Measurements from ENCODE around the gene SORCS3.

SORCS3 gene

GRCh38 chr10:104648421-104648820 lies 7.3 kb downstream of the SORCS3 start:
- DNase-seq: no peak

- DNase-seq: no peak
Measured at GRCh38 chr10:104650072-104650471, 9.0 kb downstream of the SORCS3 start.

DNA sequence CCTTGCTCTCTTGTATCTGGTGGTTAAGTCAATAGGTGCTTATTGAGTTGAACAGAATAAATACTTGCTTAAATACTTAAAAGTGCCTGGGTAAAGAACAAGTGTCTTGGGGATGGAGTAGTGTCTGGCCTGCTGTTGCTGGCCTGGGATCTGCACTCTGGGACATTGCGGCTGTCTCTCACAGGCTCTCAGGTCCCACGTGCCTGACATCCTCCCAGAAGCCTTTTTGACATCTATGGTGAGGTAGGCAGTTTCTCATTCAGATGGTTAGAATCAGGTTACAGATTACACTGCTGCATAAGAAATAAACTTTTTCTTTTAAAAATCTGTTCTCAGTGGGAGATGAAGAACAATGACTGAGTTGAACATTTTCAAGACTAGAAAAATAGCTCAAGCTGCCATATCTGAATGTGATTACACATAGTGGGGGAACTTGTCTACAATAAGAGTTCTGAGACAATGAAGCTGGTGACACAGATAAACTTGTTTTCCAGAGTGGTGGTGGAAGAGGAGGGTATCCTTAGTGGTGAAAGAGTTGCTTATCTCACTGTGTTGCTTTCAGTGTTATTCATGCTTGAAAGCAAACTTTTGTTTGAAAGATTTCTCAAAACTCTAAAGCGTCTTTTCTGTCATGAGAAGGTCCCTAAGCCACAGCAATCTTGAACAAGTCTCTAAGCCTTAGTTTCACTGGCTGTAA lies 9.7 kb downstream of the SORCS3 start:
- DNase-seq: no peak

- DNase-seq: no peak
Measured at GRCh38 chr10:104657036-104657435, 15.9 kb downstream of the SORCS3 start.

DNA sequence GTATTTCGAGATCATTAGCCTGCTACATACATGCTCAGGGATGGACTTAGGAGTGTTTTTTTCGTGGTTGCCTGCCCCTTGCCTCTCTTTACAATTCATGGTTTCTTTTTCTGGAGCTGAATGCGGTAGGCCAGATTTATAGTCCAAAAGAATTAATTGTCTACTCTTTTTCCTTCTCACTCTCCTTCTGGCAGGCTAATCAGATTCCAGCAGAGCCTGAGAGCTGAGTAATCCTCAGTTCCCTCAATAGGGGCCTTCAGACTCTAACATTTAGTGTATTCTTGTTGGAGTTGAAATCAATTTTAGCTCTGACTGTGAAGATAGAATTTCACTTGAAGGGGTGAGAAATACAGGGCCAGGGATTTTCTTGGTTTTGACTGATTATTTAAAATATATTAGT lies 16.4 kb downstream of the SORCS3 start:
- no peak for DNase-seq

- no peak for DNase-seq
Measured at GRCh38 chr10:104658067-104658466, 17.0 kb downstream of the SORCS3 start.

DNA sequence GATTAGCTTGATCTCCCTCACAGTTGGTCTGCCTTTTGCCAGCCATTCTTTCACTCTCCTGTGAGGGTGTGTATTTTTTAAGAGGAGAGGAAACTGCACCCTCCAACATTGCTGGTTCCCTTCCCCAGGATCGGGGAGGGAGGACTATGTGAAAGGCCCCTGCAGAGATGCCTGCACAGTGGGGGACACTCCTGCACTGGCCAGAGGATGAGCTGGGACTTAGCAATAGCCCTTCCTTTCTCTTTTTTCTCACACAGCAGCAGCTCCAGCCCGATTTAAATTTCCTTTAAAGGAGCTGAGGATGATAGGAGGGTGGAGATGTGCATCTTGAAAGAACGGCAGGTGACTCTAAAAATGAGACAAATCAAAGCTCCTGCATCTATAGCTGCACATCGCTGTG lies 18.7 kb downstream of the SORCS3 start:
- no peak for DNase-seq

- DNase-seq: no peak
Measured at GRCh38 chr10:104663076-104663475, 22.0 kb downstream of the SORCS3 start.

DNA sequence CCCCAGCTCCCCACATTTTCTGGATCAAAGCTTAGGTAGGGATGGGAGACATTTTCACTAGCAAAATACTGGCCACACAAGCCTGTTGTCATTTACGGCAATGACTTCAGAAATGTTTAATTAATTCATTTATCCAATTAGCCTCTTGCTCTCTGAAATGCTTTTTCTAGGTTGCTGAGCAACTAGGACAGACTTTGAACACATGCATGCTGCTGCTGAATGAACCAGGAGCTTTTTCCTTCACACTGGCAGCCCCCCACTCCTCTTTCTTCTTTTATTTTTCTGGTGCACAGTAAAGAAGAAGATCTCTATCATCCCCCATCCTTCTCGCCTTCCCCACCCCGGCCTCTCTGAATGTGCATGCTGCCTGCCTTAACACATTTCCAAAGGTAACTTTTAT lies 22.5 kb downstream of the SORCS3 start:
- DNase-seq: no peak

DNA sequence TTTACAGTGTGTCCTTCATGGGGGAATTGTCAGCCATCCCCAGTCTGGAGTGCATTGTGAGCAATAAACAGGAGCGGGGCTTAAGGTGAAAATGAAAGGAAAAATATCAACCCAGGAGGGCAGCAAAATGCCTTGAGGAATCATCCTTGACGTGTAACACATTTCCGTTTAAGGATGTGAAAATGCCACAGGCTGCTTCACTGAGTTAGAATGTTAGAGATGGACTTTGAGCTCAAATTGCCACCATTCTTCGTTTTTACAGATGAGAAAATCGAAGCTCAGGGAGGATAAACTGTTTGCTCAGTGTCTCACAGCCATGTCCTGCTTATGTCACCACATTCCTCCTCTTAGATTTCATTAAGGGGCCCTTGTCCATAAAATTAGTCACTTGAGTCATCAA lies 23.1 kb downstream of the SORCS3 start:
- no peak for DNase-seq

DNA sequence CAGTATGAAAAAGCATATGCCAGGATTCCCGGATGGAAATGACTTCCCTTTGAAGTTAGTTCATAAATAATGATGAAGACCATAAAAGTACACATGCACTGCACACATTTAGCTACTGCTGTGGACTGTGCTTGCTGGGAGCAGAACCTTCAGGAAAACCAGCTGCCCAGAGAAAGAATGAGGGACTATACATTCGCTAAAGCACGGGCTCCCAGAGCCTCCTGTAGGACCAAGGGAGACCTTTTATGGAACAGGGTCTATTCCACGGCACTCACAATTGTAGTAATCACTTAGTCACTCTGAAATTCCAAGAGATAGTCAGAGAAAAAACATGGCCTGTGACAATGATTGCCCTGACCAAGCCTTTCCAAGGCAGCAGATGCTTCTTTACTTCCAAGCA lies 24.1 kb downstream of the SORCS3 start:
- DNase-seq: no peak

- no peak for DNase-seq
Measured at GRCh38 chr10:104666106-104666505, 25.0 kb downstream of the SORCS3 start.

- DNase-seq: no peak
Measured at GRCh38 chr10:104676874-104677273, 35.8 kb downstream of the SORCS3 start.

GRCh38 chr10:104678658-104679057 lies 37.6 kb downstream of the SORCS3 start:
- no peak for DNase-seq

- no peak for DNase-seq
Measured at GRCh38 chr10:104680467-104681401, 39.6 kb downstream of the SORCS3 start.

- no peak for DNase-seq
Measured at GRCh38 chr10:104681485-104681884, 40.4 kb downstream of the SORCS3 start.

DNA sequence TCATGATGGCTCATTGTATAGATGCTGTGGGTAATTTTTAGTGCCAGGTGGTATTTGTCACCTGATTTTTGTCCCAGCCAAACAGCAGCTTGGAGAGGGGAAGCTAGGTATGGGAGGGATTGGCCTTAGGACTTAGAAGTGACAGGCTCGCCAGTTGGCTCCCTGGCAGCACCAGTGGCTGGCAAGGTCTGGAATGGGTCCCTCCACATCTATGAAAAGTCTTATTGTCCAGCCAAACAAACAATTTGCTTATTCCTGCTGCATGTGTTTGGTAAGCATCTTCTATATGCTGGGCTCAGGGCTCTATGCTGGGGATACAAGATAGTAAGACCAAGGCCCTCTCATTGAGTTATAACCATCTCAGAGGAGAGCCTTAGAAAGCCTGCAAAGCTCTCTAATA lies 42.5 kb downstream of the SORCS3 start:
- no peak for DNase-seq

- no peak for DNase-seq
Measured at GRCh38 chr10:104686829-104687228, 45.7 kb downstream of the SORCS3 start.

DNA sequence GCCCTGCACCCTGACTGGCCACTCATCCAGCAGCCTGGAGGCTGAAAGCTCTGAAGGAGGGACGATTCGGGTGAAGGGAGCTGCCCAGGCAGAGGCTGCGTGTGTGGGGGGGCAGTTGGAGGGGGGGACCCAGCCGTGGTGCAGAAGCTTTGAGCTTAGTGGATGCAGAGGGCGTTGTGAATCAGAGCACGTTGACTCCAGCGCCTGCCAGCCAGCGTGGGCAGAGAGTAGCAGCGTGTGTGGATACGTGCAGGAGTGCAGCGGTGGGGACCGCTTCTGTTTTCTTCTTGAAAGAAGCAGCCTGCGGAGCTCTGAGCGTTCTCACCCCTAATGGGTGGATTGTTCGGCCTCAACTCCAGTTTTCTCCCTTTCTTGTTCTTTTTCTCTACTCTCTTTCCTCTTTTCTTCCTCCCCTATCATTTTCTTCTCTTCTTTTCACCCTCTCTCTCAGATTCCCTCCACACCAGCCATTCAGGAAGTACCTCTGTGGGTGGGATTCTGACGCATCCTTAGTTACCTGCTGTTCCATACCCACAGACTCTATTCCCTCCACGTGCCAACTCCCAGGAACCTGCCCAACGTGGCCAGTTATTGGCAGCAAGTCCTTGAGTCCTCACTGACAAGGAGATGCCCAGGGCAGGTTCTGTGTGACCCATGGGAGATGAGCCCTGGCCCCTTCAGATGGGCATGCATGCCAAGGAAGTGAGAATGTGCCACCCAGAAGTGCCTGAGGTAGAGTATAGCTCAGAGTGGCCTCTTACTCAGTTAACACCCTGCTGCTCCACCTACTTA lies 47.4 kb downstream of the SORCS3 start:
- no peak for DNase-seq

DNA sequence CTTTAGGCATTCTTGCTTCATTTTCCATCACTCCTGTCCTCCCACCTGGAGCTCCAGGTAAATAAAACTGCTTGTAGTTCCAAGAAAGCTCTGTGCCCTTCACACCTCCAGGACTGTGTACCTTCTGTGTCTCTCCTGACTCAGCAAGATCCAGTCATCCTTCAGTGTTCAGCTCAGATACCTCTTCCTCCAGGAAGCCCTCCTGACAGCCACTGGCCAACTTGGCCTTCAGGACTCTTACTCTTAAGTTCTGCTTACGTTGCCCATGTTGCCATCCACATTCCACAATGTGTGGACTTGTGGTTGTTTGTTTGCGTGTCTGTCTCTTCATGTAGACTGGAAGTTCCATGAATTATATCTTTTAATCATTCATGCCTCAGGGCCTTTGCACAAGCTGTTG lies 48.0 kb downstream of the SORCS3 start:
- DNase-seq: no peak

DNA sequence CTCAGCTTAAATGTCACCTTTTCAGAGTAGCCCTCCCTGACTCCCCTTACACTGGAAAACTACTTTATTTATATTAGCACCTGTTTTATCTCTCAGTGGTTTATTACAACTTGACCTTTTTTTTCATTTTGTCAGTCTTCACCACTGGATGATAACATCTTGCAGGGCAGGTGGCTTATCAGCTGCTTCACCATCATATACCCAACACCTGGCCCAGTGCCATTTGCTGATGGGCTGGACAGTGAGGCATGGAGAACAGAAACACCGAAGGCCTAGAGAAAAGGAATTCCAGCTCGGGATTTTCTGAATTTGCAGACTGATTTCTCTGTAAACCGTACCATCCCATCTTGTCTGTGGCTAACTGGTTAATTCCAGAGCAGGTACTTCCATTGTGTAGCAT lies 48.5 kb downstream of the SORCS3 start:
- no peak for DNase-seq

DNA sequence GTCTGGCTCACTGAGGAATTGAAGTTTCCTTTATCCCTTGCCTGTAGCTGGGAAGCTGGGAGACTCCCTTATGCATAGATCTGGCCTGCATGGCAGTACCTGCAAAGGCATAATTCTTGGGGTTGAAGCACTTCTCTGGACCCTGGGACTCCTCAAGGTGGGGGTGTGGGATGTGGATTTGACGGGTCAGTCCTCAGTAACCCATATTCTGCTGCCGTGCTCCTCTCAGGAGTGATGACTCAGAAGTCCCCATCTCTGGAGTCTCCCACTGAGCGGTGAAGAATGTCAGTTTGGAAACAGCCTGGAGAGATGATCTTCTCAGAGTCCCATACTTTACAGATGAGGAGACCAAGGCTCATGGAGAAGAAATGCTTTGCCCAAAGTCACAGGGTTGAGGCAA lies 49.0 kb downstream of the SORCS3 start:
- DNase-seq: no peak

DNA sequence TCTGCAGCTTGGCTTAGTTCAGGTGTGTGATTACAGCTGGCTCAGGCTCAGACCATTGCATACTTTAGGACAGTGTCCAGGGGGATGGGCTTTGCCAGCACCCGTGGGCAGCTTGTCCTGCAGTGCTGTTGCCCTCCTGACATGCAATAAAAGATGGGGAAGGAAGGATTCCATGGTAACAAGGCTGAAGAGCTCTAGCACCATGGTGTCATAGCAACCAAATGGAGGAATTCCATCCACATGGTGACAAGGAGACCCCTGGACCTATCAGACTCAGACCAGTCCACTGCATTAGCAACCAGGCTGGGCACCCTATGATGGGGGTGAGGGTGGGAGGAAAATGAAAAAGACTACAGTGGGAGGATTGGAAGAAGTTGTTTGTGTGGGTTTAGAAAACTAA lies 49.9 kb downstream of the SORCS3 start:
- no peak for DNase-seq

DNA sequence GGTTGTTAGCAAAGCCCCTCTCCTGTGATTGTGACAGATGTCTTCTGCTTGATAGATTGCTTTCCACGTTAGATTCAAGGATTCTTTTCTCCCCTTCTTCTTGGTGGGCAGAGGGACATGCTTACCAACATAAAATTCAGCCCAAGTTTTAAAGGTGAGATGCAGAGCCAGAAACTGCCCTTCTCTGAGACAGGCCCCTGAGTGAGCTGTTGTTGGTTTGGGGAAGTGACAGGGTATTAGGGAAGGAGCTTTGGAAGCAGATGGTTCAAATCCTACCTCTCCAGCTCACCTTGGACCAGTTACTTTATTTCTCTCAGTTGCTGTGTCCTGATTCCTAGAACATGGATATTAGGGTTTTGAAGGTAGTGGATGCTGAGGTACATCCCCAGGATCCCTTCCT lies 53.0 kb downstream of the SORCS3 start:
- DNase-seq: no peak
